Naive thymus-derived CD8-positive, alpha-beta T cell (primary cell): Measurements from ENCODE around the gene UBE2Z. TPM values are rescaled to one million over a fixed set of nuclear protein-coding genes. Genes with fewer than 3 reads are reported as not detected.
A peak's percentile ranks its signal among the peaks of the same experiment; 100 is the strongest.
"Not testable (repeated sequence)": the region's sequence is repeated elsewhere in the genome, so short reads cannot be mapped to it uniquely, and the experiment has no call there.

Experiments used
- ATAC-seq, 2 donors: fragments of 150-1000 bp; cut with Tn5 transposase in 1 of 2; sonication (Bioruptor Pico), chemical (Tn5 transposase) in 1 of 2; 1 replicate in 1 of 2; 2 replicates in 1 of 2; pipeline ENCODE4 v1.10.0; 2021; ENCODE audit warnings: mild to moderate bottlenecking in 2 of 2, moderate library complexity in 2 of 2
- POLR2A ChIA-PET: fragments of 350-600 bp; sonication (Branson Sonifier 250); formaldehyde crosslinking; loops from one replicate; lab custom pipeline; 2021; ENCODE audit warnings: antibody characterized with exemption; lab: Charles Lee
- DNase-seq, 10 donors: peaks; one replicate each; pipeline versions ENCODE4 v3.0.0 to v3.0.0-alpha.2; 2020 to 2022
- H3K27ac Mint-ChIP-seq, 10 donors: one replicate each; pipeline ENCODE4 v1.8.0; 2020 to 2022; ENCODE audit warnings: mild to moderate bottlenecking in 10 of 10, mixed read lengths in 10 of 10, moderate library complexity in 4 of 10, inconsistent platforms in 1 of 10
- H3K27me3 Mint-ChIP-seq, 5 donors: one replicate each; pipeline ENCODE4 v1.8.0; 2021 to 2022; ENCODE audit warnings: mixed read lengths in 5 of 5
- H3K36me3 Mint-ChIP-seq, 3 donors: one replicate each; pipeline ENCODE4 v1.8.0; 2020 to 2022; ENCODE audit warnings: mixed read lengths in 3 of 3, mild to moderate bottlenecking in 2 of 3, inconsistent platforms in 1 of 3
- H3K4me1 Mint-ChIP-seq, 4 donors: one replicate each; pipeline ENCODE4 v1.8.0; 2021 to 2022; ENCODE audit warnings: mixed read lengths in 4 of 4
- H3K4me3 Mint-ChIP-seq, 10 donors: one replicate each; pipeline ENCODE4 v1.8.0; 2020 to 2022; ENCODE audit warnings: mild to moderate bottlenecking in 10 of 10, mixed read lengths in 10 of 10, moderate library complexity in 6 of 10, inconsistent platforms in 1 of 10
- H3K9me3 Mint-ChIP-seq, 9 donors: one replicate each; pipeline ENCODE4 v1.8.0; 2020 to 2022; ENCODE audit warnings: mixed read lengths in 9 of 9, mild to moderate bottlenecking in 3 of 9, inconsistent platforms in 1 of 9, moderate library complexity in 1 of 9
- polyA plus RNA-seq, 3 donors: library from polyadenylated mRNA; unstranded; fragments of 300-500 nt; fragmentation: Illumina TruSeq; gene quantifications; one replicate each; pipeline ENCODE4 v1.2.3, GENCODE V29; 2021
- total RNA-seq, 8 experiments: library from RNA in 2 of 8; stranded (reverse) in 2 of 8; gene quantifications; one replicate each; pipeline ENCODE4 v1.2.3 and lab custom pipeline; 2021 to 2026

Gene UBE2Z
- total RNA-seq (100 to 1,000 TPM; 100 to 109 TPM), polyA plus RNA-seq (10 to 100 TPM; 58.4 to 76.0 (median 65.2) TPM), total RNA-seq (lab: John Stamatoyannopoulos, UW) (55.6 to 144 (median 123) reads per million in 6 experiments)

DNA sequence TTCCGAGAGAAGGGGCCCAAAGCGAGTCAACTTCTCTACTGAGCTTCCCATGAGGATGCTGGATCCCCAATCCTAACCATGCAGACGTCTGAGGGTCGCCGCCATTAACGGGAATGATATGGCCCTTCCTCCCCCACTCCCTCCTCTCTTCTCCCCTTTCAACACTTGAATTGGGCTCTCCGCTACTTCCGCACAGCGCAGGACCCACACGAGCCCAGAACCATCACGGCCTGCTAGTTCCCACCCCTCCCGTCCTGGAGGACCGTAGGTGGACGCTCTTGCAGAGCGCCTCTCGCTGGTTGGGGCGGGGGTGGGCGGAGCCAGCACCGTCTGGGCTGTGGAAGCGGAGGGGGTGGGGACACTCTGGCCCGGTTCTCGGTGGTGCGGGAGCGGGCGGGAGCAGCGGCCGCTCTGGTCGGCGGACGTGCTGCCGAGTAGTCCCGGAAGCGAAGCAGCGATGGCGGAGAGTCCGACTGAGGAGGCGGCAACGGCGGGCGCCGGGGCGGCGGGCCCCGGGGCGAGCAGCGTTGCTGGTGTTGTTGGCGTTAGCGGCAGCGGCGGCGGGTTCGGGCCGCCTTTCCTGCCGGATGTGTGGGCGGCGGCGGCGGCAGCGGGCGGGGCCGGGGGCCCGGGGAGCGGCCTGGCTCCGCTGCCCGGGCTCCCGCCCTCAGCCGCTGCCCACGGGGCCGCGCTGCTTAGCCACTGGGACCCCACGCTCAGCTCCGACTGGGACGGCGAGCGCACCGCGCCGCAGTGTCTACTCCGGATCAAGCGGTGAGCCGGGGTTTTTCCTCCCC is at the start of gene UBE2Z:
TSS of gene UBE2Z (plus strand) at position 361 of the 797 bp plus-strand sequence. CDS start at position 458, 97 bp downstream.
- H3K4me1 Mint-ChIP-seq, result peaks cover 29 to 52% (median 48%) of the 10 kb centered on the region in 4 donors
- no peaks in the 10 kb centered on the region for H3K27me3 Mint-ChIP-seq
- POLR2A ChIA-PET, result interaction anchor here (0.6 to 3.4 kb wide), 16 partner anchors 10 to 1280 kb away, joined by 3 to 75 read pairs (median 4); partner anchors contain the start of genes ATP5MC1, SNF8 and TTLL6
- H3K9me3 Mint-ChIP-seq, result no peaks in the 10 kb centered on the region
- H3K27ac Mint-ChIP-seq, result peak within 1 kb of the TSS; percentile 97 to 99 (median 98)
- H3K36me3 Mint-ChIP-seq, result peaks cover 0 to 34% (median 3%) of the 10 kb centered on the region in 3 donors
- ATAC-seq (peak; percentile 85 to 89), DNase-seq (peak; percentile 71 to 93 (median 83))
- peak within 1 kb of the TSS; percentile 82 to 98 (median 94) for H3K4me3 Mint-ChIP-seq

- Mint-ChIP-seq H3K27ac (no peak overlapping the region), H3K4me3 (no peak overlapping the region), H3K4me1 (no peaks in the 10 kb centered on the region), H3K9me3 (no peaks in the 10 kb centered on the region), H3K27me3 (no peaks in the 10 kb centered on the region), H3K36me3 (peaks cover 4 to 83% (median 32%) of the 10 kb centered on the region in 3 donors)
- POLR2A ChIA-PET, result interaction anchor here (0.5 kb wide), 1 partner anchor 26 kb away, joined by 7 read pairs; no protein-coding TSS in a partner anchor
- DNase-seq (no peak), ATAC-seq (peak in 1 of 2 donors; percentile 29)
Observed at GRCh38 chr17:48860034-48860433, 48.2 kb upstream of the UBE2Z start.

DNA sequence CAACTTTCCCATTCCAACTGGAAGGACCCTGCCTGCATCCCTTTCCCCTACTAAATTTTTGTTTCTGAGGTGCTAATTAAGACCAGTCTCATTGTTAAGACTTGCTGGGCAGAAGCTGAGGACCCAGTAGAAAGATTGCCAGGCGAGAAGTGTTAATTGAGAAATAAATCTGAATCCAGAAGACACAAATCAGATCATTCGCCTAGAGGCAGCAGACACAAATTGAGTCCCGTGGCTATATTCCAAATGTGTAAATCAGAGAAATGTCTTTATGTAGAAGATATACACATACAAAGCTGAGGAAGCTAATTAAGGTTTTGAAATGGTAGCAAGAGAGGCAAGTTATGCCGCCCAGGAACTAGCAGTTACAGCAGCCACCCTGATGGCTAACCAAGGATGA is 47.8 kb upstream of the UBE2Z start:
- Mint-ChIP-seq H3K36me3 (peaks cover 4 to 82% (median 34%) of the 10 kb centered on the region in 3 donors), H3K4me3 (no peak overlapping the region), H3K27ac (no peak overlapping the region), H3K4me1 (no peaks in the 10 kb centered on the region), H3K27me3 (no peaks in the 10 kb centered on the region), H3K9me3 (no peaks in the 10 kb centered on the region)
- ATAC-seq (no peak), DNase-seq (no peak)
- POLR2A ChIA-PET, result interaction anchor here (0.5 kb wide), 1 partner anchor 26 kb away, joined by 7 read pairs; no protein-coding TSS in a partner anchor

DNA sequence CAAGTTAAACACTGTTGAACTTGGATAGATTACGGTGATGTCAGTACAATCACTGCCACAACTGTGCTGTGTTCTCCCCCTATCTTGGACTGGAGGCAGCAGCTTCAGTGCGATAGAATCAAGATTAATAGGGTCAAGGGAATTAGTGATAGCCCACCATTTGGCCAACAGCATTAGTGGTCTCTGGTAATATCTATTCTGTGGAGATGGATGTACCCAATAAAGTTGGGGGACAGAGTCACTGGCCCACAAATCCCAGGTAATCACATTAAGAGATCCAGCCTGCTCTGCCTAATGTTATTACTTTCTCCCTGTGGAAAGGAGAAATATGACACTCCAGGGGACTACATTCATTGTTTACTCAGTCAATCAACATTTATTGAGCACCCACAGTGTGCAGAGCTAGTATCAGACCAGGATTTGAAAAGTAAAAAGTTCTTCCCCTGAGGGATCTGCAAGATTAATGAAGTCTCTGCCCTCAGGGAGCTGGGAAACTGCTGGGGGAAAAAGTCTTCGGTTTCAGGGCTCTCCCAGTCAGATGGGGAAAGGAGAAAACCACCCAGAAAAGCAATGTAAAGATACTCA is 39.2 kb upstream of the UBE2Z start:
- no peak overlapping the region for H3K4me3 Mint-ChIP-seq
- no peaks in the 10 kb centered on the region for H3K27me3 Mint-ChIP-seq
- no peak for DNase-seq
- no peaks in the 10 kb centered on the region for H3K9me3 Mint-ChIP-seq
- POLR2A ChIA-PET, result no interaction called here
- peaks cover 4 to 23% (median 13%) of the 10 kb centered on the region in 3 donors for H3K36me3 Mint-ChIP-seq
- no peak for ATAC-seq
- no peak overlapping the region for H3K27ac Mint-ChIP-seq
- H3K4me1 Mint-ChIP-seq, result peaks cover 0 to 4% (median under 1%) of the 10 kb centered on the region in 4 donors

DNA sequence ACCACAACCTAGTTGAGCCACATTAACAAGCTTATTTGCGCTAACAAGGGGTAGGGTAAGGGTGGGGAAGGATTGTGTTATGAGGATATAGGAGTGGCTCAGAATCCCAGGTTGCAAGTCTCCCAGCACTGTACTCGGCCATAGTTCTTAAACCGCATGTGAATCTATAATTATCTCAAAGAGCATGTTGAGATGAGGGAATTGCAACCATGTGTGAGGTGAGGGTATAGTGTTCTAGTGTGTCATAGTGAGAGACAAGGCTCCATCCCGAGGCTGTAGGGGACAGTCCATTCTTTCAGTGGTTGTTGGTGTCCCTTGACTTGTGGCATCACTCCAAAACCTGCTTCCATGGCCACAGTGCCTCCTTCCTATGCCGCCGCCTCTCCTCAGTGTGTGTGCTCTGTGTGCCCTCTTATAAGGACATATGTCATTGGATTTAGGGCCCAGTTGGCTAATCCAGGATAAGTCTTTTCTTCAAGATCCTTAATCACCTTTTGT is 38.3 kb upstream of the UBE2Z start:
- Mint-ChIP-seq H3K4me1 (peaks cover 0 to 4% (median under 1%) of the 10 kb centered on the region in 4 donors), H3K27ac (peak overlapping the region in 1 of 10 donors; percentile 77), H3K4me3 (no peak overlapping the region), H3K36me3 (peaks cover 0 to 15% (median 7%) of the 10 kb centered on the region in 3 donors), H3K27me3 (no peaks in the 10 kb centered on the region), H3K9me3 (no peaks in the 10 kb centered on the region)
- DNase-seq, result no peak
- ATAC-seq, result no peak
- POLR2A ChIA-PET, result no interaction called here

GRCh38 chr17:48871035-48871550 is 37.1 kb upstream of the UBE2Z start:
- Mint-ChIP-seq H3K9me3 (no peaks in the 10 kb centered on the region), H3K27me3 (peaks cover 0 to 1% (median 0%) of the 10 kb centered on the region in 5 donors), H3K36me3 (peaks cover 0 to 4% (median 1%) of the 10 kb centered on the region in 3 donors), H3K4me1 (peaks cover 0 to 4% (median under 1%) of the 10 kb centered on the region in 4 donors), H3K4me3 (no peak overlapping the region), H3K27ac (peak overlapping the region in 1 of 10 donors; percentile 52)
- DNase-seq (no peak), ATAC-seq (no peak)
- POLR2A ChIA-PET, result no interaction called here

- no peaks in the 10 kb centered on the region for H3K9me3 Mint-ChIP-seq
- H3K27me3 Mint-ChIP-seq, result peaks cover 0 to 5% (median 0%) of the 10 kb centered on the region in 5 donors
- no peaks in the 10 kb centered on the region for H3K36me3 Mint-ChIP-seq
- no peak for DNase-seq
- POLR2A ChIA-PET, result no interaction called here
- H3K4me1 Mint-ChIP-seq, result peaks cover 0 to 4% (median under 1%) of the 10 kb centered on the region in 4 donors
- ATAC-seq, result no peak
- H3K4me3 Mint-ChIP-seq, result no peak overlapping the region
- peak overlapping the region in 2 of 10 donors; percentile 52 to 66 for H3K27ac Mint-ChIP-seq
Observed at GRCh38 chr17:48871551-48872351, 36.5 kb upstream of the UBE2Z start.

GRCh38 chr17:48872409-48872808 is 35.8 kb upstream of the UBE2Z start:
- H3K9me3 Mint-ChIP-seq, H3K4me3 Mint-ChIP-seq, H3K27me3 Mint-ChIP-seq, H3K4me1 Mint-ChIP-seq, ATAC-seq, H3K36me3 Mint-ChIP-seq, DNase-seq, POLR2A ChIA-PET: not testable (repeated sequence)
- H3K27ac Mint-ChIP-seq, result peak overlapping the region in 1 of 10 donors; percentile 66

DNA sequence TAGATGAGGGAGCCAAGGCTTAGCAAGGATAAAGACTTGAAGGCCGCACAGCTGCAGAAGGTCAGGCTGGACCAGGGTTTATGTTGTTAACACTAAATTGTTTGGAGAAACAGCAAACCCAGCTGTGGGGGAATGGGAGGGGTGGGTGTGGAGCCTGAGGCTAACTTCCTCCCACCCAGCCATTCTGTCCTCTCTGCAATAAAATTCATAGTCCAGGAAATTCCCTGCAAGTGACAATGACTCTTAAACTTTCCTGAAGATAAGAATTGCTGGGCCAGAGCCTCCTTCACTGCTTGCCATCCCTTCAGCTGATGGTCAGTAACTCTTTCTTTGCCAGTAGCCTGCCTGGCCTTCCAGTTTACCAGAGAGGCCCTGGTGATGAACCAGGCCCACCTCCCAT is 35.0 kb upstream of the UBE2Z start:
- Mint-ChIP-seq H3K4me3 (no peak overlapping the region), H3K9me3 (no peaks in the 10 kb centered on the region), H3K36me3 (no peaks in the 10 kb centered on the region), H3K27me3 (peaks cover 0 to 9% (median 2%) of the 10 kb centered on the region in 5 donors), H3K4me1 (peaks cover 0 to 4% (median under 1%) of the 10 kb centered on the region in 4 donors), H3K27ac (no peak overlapping the region)
- POLR2A ChIA-PET, result no interaction called here
- DNase-seq, result no peak
- ATAC-seq, result no peak

DNA sequence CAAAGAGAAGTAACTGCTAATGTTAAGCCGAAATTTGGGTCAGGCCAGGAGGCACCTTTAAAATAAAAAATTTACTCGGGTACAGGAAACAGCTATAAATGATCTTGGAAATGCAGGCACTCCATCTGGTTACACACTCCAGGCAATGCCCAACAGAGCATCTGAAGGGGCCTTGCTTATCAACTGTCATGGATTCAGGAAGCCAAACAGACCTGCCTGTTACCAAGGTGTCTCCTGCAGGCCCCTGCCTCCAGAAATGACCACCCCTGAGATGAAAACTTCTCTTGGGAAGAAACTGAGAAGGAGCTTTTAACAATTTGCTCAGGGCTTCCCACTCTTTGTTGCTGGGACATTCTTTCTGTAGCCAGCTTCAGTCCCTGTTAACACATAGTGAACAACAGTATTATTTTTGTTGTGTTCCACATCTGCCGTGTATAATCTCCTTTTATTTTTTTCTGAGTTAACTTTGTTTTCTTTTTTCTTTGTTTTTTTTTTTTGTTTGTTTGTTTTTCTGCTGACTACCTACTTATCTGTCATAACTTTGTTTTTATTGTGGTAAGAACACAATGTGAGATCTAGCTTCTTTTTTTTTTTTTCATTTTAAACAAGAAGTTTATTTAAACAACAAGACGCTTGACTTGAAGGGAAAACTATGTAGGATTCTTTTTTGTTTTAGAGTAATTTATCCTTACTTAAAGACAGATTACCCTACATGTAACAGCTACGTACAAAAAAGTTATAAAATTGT is 34.3 kb upstream of the UBE2Z start:
- DNase-seq (no peak), ATAC-seq (no peak)
- H3K36me3 Mint-ChIP-seq, result no peaks in the 10 kb centered on the region
- H3K9me3 Mint-ChIP-seq, result no peaks in the 10 kb centered on the region
- no peak overlapping the region for H3K4me3 Mint-ChIP-seq
- H3K27ac Mint-ChIP-seq, result peak overlapping the region in 1 of 10 donors; percentile 35
- POLR2A ChIA-PET, result interaction anchor here (0.6 kb wide), 2 partner anchors 12 to 329 kb away, joined by 3 read pairs; no protein-coding TSS in a partner anchor
- H3K4me1 Mint-ChIP-seq, result peaks cover 0 to 4% (median under 1%) of the 10 kb centered on the region in 4 donors
- peaks cover 0 to 9% (median 2%) of the 10 kb centered on the region in 5 donors for H3K27me3 Mint-ChIP-seq
